WTC11 (cell line): ENCODE data around the gene ZNF500.

ENCODE experiments used
- CTCF ChIP-seq: fragments of 200-600 bp; IDR thresholded peaks from 2 replicates; pipeline ENCODE4 v1.8.0; 2022; ENCODE audit warnings: antibody characterized with exemption
- E2F4 ChIP-seq: sonication (generic); formaldehyde crosslinking; IDR thresholded peaks from 2 replicates; pipeline ENCODE4 v1.8.1; 2022; ENCODE audit warnings: low read depth, mild to moderate bottlenecking, moderate library complexity, missing genetic modification reagents, borderline replicate concordance
- KAT7 ChIP-seq: sonication (generic); formaldehyde crosslinking; IDR thresholded peaks from 2 replicates; pipeline ENCODE4 v1.8.1; 2023; ENCODE audit warnings: missing genetic modification reagents, mild to moderate bottlenecking, borderline replicate concordance
- MAX ChIP-seq: sonication (generic); formaldehyde crosslinking; IDR thresholded peaks from 2 replicates; pipeline ENCODE4 v1.8.0; 2022; ENCODE audit warnings: mild to moderate bottlenecking, missing genetic modification reagents
- MLX ChIP-seq: sonication (generic); formaldehyde crosslinking; IDR thresholded peaks from 2 replicates; pipeline ENCODE4 v1.8.1; 2023; ENCODE audit warnings: mild to moderate bottlenecking, missing genetic modification reagents, moderate library complexity
- NFE2L1 ChIP-seq: sonication (generic); formaldehyde crosslinking; IDR thresholded peaks from 2 replicates; pipeline ENCODE4 v1.8.1; 2023; ENCODE audit warnings: missing genetic modification reagents
- USF2 ChIP-seq: sonication (generic); formaldehyde crosslinking; IDR thresholded peaks from 2 replicates; pipeline ENCODE4 v1.8.1; 2023; ENCODE audit warnings: mild to moderate bottlenecking, missing genetic modification reagents, moderate library complexity

GRCh38 chr16:4750896-4751295, 16.1 kb downstream of the ZNF500 start:
- no peak for TF ChIP-seq E2F4
- no peak for TF ChIP-seq CTCF
- no peak for TF ChIP-seq USF2 (CRISPR knock-in tag)
- TF ChIP-seq MAX = no peak
- TF ChIP-seq KAT7 (CRISPR knock-in tag) = no peak
- no peak for TF ChIP-seq MLX (CRISPR knock-in tag)
- TF ChIP-seq NFE2L1 (CRISPR knock-in tag) = no peak
